Measurements from ENCODE around the gene HPN.
"Not testable (repeated sequence)": the region's sequence is repeated elsewhere in the genome, so short reads cannot be mapped to it uniquely, and the experiment has no call there.

HPN gene

GRCh38 chr19:35041548-35042055 is at the start of gene HPN:
TSS of gene HPN (plus strand) at chr19:35041721. CDS start at chr19:35042507, 786 bp downstream.
- no peak for DNase-seq

DNA sequence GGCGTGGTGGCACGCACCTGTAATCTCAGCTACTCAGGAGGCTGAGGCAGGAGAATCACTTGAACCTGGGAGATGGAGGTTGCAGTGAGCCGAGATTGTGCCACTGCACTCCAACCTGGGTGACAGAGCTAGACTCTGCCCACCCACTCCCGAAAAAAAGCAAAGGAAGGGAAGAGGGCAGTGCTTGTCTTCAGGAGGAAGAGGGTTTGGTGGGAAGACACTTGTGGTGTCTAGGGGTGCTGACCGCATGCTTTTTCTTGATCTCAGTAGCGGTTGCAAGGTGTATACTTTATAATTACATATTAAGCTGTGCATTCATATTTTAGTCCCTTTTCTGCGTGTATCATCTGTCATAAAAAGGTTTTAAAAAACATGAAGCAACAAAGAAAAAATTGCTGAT is 48.9 kb upstream of the HPN start:
- not testable (repeated sequence) for DNase-seq

DNA sequence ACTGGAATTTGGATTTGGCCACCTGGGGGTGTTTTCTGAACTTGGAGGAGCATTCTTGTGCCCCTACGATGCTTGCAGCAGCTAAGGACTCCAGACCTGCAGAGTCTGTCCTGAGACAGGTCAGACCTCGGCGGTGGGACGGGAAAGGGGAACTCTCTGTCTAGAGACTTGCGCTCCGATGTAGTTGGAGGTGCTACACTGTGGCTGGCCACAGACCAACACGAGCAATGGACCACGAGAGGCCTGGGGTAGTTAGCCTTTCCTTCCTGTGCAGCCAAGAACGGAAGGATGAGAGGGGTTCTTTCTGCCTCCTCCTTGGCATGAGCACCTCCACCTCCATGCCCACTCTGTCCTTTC is 47.3 kb upstream of the HPN start:
- no peak for DNase-seq

GRCh38 chr19:34994643-34995541 is 46.6 kb upstream of the HPN start:
- DNase-seq: no peak

- no peak for DNase-seq
Observed at GRCh38 chr19:34995551-34995950, 46.0 kb upstream of the HPN start.

GRCh38 chr19:34997071-34997617 is 44.4 kb upstream of the HPN start:
- DNase-seq: no peak

GRCh38 chr19:34998224-34998623 is 43.3 kb upstream of the HPN start:
- DNase-seq: not testable (repeated sequence)

DNA sequence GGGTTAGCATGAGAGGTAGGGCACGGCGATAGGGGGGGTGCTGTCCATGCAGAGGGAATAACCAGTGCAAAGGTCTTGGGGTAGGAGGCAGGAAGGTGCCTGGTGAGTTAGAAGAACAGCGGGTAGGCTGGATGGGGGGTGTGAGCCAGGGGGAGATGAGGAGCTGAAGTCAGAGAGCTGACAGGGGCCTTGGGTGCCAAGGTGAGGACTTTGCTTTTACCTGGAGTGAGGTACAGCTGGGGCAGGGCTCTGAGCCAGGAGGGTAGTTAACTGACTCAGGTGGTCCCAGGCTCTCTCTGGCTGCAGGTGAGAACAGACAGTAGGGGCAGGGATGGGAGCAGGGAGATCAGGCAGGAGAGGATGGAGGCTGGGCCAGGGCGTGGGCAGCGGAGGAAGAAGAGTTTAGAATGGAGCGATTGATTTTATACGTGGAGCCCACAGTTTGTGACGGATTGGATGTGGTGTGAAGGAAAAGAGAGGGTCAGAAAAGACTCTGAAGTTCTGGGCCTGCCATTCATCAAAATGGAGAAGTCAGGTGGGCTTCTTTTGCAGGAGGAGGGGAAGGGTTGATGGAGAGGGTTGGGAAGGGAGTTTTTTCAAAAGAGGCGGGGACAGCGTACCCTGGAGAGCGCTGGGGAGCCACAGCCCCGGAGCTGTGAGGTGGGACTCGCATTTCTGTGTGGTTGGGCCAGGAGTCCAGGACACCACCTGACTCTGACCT is 42.6 kb upstream of the HPN start:
- DNase-seq: no peak

DNA sequence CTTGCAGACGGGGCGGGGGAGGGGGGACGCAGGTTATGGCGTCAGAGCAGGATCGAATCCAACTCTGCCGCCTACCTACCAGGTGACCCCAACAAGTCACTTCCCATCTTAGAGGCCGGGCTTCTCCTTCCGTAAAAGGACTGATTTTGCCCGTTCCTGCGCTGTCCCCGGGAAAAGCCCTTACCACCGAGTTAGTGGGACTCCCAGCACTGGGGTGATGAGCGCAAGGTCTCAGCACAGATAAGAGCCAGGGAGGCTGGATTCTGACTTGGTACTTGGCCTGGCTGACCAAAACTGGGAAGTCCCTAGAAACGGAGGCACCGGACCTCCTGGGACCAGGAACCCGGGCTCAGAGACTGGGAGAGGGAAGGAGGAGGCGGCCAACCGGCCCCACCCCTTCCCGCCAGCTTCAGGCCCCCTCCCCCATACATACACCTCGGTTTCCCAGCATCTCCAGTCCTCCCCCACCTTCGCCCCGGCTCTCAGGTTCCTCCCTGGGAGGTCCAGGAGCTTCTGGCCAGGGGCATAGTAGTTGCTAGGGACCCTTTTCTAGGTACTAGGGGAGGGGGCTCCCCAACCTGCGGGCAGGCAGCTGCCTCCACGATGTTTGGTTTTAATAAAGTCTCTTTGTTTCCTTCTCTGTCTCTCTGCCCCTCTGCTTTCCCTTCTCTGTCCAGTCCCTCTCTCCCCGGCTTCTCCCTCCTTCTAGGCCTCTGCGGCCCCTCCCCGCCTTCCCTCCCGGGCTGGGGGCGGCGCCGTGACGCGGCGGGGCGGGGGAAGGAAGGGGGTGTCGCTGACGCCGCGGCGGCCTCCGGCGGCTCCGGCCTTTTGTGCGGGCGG is 41.8 kb upstream of the HPN start, which contains the start of gene GRAMD1A:
Gene GRAMD1A (plus strand): TSS at position 826 of the 840 bp plus-strand sequence. CDS start 156 bp downstream, outside the sequence.
- no peak for DNase-seq

DNA sequence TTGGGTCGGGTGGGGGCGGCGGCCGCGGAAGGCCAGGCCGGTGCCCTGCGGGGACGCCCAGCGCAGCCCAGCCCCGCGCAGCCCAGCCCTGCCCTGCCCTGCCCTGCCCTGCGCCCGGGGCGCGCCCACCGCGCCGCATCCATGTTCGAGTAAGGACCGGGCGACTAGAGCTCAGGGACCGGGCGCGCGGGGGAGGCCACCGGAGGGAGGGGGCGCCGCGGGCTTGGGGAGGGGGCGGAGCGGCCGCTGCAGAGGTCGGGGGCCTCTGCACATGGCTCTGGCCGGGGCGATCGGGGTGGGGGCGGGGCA is 41.2 kb upstream of the HPN start:
- DNase-seq: no peak

DNA sequence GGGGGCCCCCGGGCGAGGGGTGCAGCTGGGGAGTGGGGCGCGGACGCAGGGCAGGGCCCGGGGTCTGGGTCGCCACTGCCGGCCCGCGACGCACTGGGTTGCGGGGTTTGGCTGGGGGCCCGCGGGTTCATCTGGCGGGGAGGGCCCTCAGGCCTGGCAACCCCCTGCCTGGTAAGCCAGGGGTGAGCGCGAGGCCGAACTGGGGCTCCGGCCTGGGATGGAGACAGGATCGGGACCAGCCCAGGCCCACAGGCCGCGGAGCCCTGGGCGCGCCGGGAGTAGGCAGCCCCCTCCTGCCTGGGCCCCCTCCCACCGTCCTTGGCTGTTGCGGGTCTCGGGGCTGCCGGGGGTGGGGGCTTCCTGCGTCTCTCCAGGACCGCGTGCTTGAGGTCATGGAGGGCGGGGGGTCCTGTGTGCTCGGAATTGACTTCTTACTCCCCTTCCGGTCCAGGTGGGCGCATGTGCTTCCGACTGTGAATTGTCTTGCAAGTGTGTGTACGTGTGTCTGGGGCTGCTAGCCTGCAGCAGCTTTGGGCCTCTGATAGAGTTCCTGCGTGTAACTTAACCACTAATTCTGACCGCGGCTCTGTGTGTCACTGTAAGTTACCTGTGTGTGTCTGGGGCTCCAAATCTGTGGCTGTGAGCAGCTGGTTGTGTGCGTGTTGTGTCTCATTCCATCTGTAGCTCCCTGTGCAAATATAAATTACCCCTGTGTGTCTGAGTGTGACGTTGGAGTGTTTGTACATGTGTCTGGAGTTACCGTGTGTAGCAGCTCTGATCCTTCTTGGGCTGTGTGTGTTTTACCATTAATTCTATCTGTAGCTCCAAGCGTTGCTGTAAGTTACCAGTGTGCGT is 40.6 kb upstream of the HPN start:
- DNase-seq: no peak

- no peak for DNase-seq
Observed at GRCh38 chr19:35002037-35002535, 39.4 kb upstream of the HPN start.

DNA sequence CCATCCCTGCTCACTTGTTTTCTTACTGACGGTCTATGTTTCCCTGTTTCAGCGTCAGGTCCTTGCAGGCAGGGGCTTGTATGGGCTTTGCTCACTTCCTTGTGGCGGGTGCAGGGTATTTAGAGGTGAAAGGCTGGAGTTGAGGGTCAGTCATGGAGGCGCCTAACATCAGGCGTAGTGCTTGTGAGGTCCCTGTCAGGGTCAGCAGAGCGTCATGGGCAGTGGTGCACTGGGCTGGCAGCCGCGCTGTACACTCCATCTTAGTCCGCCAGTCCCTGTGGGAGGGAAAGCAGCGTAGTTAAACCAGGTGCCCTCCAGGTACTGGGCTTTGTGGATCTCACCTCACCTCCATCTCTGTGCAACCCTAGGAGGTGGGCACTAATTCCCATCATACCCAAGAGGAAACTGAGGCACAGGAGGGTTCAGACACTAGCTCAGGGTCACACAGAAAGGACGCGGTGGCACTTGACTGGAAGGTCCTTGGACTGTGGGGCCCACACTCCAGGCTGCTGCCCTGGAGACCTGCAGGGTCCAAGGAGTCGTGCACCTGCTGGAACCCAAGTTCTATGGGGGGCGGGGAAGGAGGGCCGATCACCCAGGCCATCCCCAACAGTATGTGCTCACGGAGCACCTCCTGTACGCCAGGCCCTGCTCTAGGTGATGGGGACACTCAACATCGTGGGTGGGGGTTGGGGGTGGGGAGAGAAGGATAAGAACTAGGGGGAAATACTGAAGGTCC is 36.8 kb upstream of the HPN start:
- DNase-seq: no peak

DNA sequence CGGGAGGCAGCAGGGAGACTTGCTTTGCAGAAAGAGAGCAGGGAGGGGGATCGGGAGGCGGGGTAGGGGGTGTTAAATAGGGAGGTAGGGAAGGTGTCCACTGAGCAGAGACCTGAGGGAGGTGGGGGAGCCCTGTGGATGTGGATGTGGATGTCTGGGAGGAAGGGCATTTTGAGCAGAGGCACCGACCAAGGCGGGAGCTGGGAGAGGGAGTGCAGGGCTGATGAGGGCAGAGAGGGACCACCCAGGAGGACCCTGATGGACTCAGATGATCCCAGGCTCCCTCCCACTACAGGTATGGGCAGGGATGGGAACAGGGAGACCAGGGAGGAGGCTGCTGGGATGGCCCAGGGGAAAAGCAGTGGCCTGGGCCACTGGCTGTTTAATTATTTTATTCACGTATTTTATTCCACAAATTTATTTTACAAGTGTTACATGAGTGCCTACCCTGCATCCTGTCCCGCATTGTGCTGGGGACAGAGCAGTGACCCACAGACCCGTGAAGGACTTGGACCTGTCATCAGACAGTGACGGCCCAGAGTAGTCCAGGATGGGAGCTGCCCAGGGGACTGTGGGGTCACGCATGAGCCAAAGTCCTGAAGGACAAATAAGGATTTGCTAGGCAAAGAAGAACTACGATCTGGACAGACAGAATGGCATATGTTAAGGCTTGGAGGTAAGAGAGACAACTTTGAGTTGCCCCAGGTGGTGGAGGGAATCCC is 36.1 kb upstream of the HPN start:
- no peak for DNase-seq

DNA sequence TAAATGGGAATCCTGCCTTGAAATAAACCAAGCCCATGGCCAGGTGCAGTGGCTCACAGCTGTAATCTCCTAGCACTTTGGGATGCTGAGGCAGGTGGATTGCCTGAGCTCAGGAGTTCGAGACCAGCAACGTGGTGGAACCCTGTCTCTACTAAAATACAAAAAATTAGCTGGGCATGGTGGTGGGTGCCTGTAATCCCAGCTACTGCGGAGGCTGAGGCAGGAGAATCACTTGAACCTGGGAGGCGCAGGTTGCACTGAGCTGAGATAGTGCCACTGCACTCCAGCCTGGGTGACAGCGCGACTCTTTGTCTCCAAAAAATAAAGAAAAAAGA is 35.5 kb upstream of the HPN start:
- DNase-seq: not testable (repeated sequence)

- DNase-seq: no peak
Observed at GRCh38 chr19:35006342-35006998, 35.1 kb upstream of the HPN start.

DNA sequence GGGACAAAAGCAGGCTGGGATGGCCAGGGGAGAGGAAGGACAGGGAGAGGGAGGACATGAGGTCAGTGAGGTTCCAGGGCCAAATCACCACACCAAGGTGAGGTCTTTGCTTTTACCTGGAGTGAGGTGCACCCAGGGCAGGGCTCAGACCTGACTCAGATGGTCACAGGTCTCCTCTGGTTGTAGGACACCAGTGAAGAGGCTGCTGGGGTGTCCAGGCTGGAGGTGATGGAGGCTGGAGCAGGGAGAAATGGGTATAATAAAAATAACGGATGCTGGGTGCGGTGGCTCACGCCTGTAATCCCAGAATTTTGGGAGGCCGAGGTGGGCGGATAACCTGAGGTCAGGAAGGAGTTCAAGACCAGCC is 34.5 kb upstream of the HPN start:
- no peak for DNase-seq

GRCh38 chr19:35007427-35007826 is 34.1 kb upstream of the HPN start:
- not testable (repeated sequence) for DNase-seq

DNA sequence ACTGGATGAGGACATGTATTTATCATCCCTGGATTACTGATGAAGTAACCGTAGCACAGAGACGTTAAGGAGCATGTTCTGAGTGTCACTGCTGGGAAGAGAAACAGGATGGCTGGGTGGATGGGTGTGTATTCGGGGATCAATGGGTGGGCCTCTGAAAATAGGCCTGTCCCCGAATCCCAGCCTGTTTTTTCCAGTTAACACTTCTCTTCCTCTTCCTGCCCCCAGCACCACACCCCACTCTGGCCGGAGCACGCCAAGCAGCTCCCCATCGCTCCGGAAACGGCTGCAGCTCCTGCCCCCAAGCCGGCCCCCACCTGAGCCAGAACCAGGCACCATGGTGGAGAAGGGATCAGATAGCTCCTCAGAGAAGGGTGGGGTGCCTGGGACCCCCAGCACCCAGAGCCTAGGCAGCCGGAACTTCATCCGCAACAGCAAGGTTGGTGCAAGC is 32.6 kb upstream of the HPN start:
- no peak for DNase-seq
